SIG-M5 treated with dmso at 0.1 percent for 504 hours (cell line): Measurements from ENCODE around the gene PITPNM3.

Source experiments
- DNase-seq: peaks from one replicate; lab custom pipeline; 2025; ENCODE audit not compliant: unreplicated experiment; lab: John Stamatoyannopoulos, UW

Gene PITPNM3

GRCh38 chr17:6463616-6464445 is 92.5 kb downstream of the PITPNM3 start:
- DNase-seq, result no peak

- no peak for DNase-seq
These were observed 93.7 kb downstream of the PITPNM3 start for GRCh38 chr17:6462692-6463091.

GRCh38 chr17:6461792-6462524 is 94.4 kb downstream of the PITPNM3 start:
- DNase-seq, result no peak

GRCh38 chr17:6461246-6461645 is 95.1 kb downstream of the PITPNM3 start:
- DNase-seq, result no peak

GRCh38 chr17:6460531-6461161 is 95.7 kb downstream of the PITPNM3 start:
- DNase-seq, result no peak

- DNase-seq, result no peak
These were observed 97.8 kb downstream of the PITPNM3 start for GRCh38 chr17:6458460-6458950.

GRCh38 chr17:6457688-6458459 is 98.5 kb downstream of the PITPNM3 start:
- DNase-seq, result no peak

- DNase-seq, result no peak
These were observed 99.3 kb downstream of the PITPNM3 start for GRCh38 chr17:6456914-6457687.

- no peak for DNase-seq
These were observed 100.0 kb downstream of the PITPNM3 start for GRCh38 chr17:6456321-6456720.

GRCh38 chr17:6455321-6455705 is 101.0 kb downstream of the PITPNM3 start:
- no peak for DNase-seq

- DNase-seq, result no peak
These were observed 101.6 kb downstream of the PITPNM3 start for GRCh38 chr17:6454495-6455320.

- no peak for DNase-seq
These were observed 102.9 kb downstream of the PITPNM3 start for GRCh38 chr17:6453279-6454024.

GRCh38 chr17:6452471-6453266 is 103.7 kb downstream of the PITPNM3 start:
- no peak for DNase-seq

- no peak for DNase-seq
These were observed 105.2 kb downstream of the PITPNM3 start for GRCh38 chr17:6450926-6451832.

GRCh38 chr17:6449307-6449706 is 107.0 kb downstream of the PITPNM3 start:
- DNase-seq, result no peak

GRCh38 chr17:6448473-6448872 is 107.9 kb downstream of the PITPNM3 start:
- no peak for DNase-seq
